ENCODE data around the gene IFNA13.
"Not testable (repeated sequence)": the region's sequence is repeated elsewhere in the genome, so short reads cannot be mapped to it uniquely, and the experiment has no call there.

IFNA13 gene

GRCh38 chr9:21381448-21382339 lies 13.8 kb upstream of the IFNA13 start (continued):
- TF ChIP-seq, protein P1, sequence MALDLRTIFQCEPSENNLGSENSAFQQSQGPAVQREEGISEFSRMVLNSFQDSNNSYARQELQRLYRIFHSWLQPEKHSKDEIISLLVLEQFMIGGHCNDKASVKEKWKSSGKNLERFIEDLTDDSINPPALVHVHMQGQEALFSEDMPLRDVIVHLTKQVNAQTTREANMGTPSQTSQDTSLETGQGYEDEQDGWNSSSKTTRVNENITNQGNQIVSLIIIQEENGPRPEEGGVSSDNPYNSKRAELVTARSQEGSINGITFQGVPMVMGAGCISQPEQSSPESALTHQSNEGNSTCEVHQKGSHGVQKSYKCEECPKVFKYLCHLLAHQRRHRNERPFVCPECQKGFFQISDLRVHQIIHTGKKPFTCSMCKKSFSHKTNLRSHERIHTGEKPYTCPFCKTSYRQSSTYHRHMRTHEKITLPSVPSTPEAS (tag by site-specific recombination; IDR thresholded peaks at IDR 0.05) = no peak
- TF ChIP-seq ZNF658 (tag by site-specific recombination; IDR thresholded peaks at IDR 0.05) (no peak), ZNF324 (tag by site-specific recombination; IDR thresholded peaks at IDR 0.05) (no peak), OSR2 (tag by site-specific recombination; IDR thresholded peaks at IDR 0.05) (peak; percentile 38; the same call in 1 of the 2 replicates), ZNF112 (tag by site-specific recombination; IDR thresholded peaks at IDR 0.05) (no peak)
- TF ChIP-seq, protein P2, sequence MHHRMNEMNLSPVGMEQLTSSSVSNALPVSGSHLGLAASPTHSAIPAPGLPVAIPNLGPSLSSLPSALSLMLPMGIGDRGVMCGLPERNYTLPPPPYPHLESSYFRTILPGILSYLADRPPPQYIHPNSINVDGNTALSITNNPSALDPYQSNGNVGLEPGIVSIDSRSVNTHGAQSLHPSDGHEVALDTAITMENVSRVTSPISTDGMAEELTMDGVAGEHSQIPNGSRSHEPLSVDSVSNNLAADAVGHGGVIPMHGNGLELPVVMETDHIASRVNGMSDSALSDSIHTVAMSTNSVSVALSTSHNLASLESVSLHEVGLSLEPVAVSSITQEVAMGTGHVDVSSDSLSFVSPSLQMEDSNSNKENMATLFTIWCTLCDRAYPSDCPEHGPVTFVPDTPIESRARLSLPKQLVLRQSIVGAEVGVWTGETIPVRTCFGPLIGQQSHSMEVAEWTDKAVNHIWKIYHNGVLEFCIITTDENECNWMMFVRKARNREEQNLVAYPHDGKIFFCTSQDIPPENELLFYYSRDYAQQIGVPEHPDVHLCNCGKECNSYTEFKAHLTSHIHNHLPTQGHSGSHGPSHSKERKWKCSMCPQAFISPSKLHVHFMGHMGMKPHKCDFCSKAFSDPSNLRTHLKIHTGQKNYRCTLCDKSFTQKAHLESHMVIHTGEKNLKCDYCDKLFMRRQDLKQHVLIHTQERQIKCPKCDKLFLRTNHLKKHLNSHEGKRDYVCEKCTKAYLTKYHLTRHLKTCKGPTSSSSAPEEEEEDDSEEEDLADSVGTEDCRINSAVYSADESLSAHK (tag by site-specific recombination; IDR thresholded peaks at IDR 0.05) = no peak
- TF ChIP-seq, protein P3, sequence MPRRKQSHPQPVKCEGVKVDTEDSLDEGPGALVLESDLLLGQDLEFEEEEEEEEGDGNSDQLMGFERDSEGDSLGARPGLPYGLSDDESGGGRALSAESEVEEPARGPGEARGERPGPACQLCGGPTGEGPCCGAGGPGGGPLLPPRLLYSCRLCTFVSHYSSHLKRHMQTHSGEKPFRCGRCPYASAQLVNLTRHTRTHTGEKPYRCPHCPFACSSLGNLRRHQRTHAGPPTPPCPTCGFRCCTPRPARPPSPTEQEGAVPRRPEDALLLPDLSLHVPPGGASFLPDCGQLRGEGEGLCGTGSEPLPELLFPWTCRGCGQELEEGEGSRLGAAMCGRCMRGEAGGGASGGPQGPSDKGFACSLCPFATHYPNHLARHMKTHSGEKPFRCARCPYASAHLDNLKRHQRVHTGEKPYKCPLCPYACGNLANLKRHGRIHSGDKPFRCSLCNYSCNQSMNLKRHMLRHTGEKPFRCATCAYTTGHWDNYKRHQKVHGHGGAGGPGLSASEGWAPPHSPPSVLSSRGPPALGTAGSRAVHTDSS (tag by site-specific recombination; IDR thresholded peaks at IDR 0.05) = no peak

GRCh38 chr9:21371467-21371866 lies 3.6 kb upstream of the IFNA13 start:
- POLR2A ChIA-PET; H3K36me3 ChIP-seq (ENCODE audit: control insufficient read depth in 2 of 2, insufficient read depth in 1 of 2, low read length in 2 of 2); H3K9me3 ChIP-seq (ENCODE audit: control insufficient read depth, insufficient read depth, low read depth, low read length); H3K4me3 ChIP-seq (ENCODE audit: low read depth, low read length); H3K4me1 ChIP-seq (ENCODE audit: control insufficient read depth, insufficient read depth, low read length); H3K27ac ChIP-seq (ENCODE audit: extremely low read depth, low read depth, low read length): not testable (repeated sequence)
- CTCF ChIA-PET = interaction anchor here (0.6 to 1.6 kb wide), 2 partner anchors 118 to 119 kb away, joined by 4 to 5 read pairs; no protein-coding TSS in a partner anchor

DNA sequence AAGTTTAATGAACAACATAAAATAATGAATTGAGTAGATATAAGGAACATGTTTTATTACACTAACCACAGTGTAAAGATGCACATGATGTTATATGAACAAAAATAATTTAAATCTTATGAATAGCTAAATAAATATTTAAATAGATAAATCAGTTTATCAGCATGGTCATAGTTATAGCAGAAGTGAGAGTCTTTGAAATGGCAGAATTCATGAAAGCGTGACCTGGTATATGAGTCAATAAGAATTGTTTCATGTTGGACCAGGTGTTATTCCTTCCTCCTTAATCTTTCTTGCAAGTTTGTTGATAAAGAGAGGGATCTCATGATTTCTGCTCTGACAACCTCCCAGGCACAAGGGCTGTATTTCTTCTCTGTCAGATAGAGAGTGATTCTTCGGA lies 688 bp downstream of the IFNA13 start:
- H3K27ac ChIP-seq (ENCODE audit: extremely low read depth, low read depth, low read length); H3K4me1 ChIP-seq (ENCODE audit: control insufficient read depth, insufficient read depth, low read length); H3K9me3 ChIP-seq (ENCODE audit: control insufficient read depth, insufficient read depth, low read depth, low read length); H3K4me3 ChIP-seq (ENCODE audit: low read depth, low read length); POLR2A ChIA-PET; H3K36me3 ChIP-seq (ENCODE audit: control insufficient read depth in 2 of 2, insufficient read depth in 1 of 2, low read length in 2 of 2): not testable (repeated sequence)
- CTCF ChIA-PET = interaction anchor here (0.7 kb wide), 1 partner anchor 118 kb away, joined by 4 read pairs; no protein-coding TSS in a partner anchor

- Histone ChIP-seq H3K36me3 (ENCODE audit: control insufficient read depth in 2 of 2, insufficient read depth in 1 of 2, low read length in 2 of 2) (no peaks in the 10 kb centered on the region), H3K4me1 (ENCODE audit: control insufficient read depth, insufficient read depth, low read length) (no peaks in the 10 kb centered on the region), H3K27ac (ENCODE audit: extremely low read depth, low read depth, low read length) (no peak overlapping the region), H3K9me3 (ENCODE audit: control insufficient read depth, insufficient read depth, low read depth, low read length) (no peaks in the 10 kb centered on the region), H3K4me3 (ENCODE audit: low read depth, low read length) (no peak overlapping the region)
- POLR2A ChIA-PET = no interaction called here
- CTCF ChIA-PET = interaction anchor here (0.6 to 0.9 kb wide), 2 partner anchors 8 to 34 kb away, joined by 3 to 4 read pairs; no protein-coding TSS in a partner anchor
- TF ChIP-seq ZNF362 (tag by site-specific recombination; IDR thresholded peaks at IDR 0.05) = no peak
- no peak for TF ChIP-seq ZNF596 (tag by site-specific recombination; IDR thresholded peaks at IDR 0.05)
- TF ChIP-seq ZFP37 (tag by site-specific recombination; IDR thresholded peaks at IDR 0.05) = no peak
- TF ChIP-seq, protein P2 (tag by site-specific recombination; IDR thresholded peaks at IDR 0.05) = no peak
- no peak for TF ChIP-seq SP3 (tag by site-specific recombination; IDR thresholded peaks at IDR 0.05)
- TF ChIP-seq ZNF280C (tag by site-specific recombination; IDR thresholded peaks at IDR 0.05) = no peak
- TF ChIP-seq ZNF785 (tag by site-specific recombination; IDR thresholded peaks at IDR 0.05) = no peak
- no peak for TF ChIP-seq ZNF654 (tag by site-specific recombination; IDR thresholded peaks at IDR 0.05; ENCODE audit: low read depth)
- TF ChIP-seq KLF8 (tag by site-specific recombination; IDR thresholded peaks at IDR 0.05) = no peak
- no peak for TF ChIP-seq ZNF830 (tag by site-specific recombination; IDR thresholded peaks at IDR 0.05; ENCODE audit: low read depth)
- no peak for TF ChIP-seq ZNF157 (tag by site-specific recombination; IDR thresholded peaks at IDR 0.05)
Measured at GRCh38 chr9:21362287-21362686, 5.6 kb downstream of the IFNA13 start.
